ENCODE measurements around the gene FYN. TPM values are rescaled to one million over a fixed set of nuclear protein-coding genes. Genes with fewer than 3 reads are reported as not detected.

Gene FYN
- total and polyA plus RNA-seq, 10 of the 15 experiments (the other 5 are each of a cell fraction or from before 2014, with no cell fraction given), result 51.4 to 247 (median 138) TPM

DNA sequence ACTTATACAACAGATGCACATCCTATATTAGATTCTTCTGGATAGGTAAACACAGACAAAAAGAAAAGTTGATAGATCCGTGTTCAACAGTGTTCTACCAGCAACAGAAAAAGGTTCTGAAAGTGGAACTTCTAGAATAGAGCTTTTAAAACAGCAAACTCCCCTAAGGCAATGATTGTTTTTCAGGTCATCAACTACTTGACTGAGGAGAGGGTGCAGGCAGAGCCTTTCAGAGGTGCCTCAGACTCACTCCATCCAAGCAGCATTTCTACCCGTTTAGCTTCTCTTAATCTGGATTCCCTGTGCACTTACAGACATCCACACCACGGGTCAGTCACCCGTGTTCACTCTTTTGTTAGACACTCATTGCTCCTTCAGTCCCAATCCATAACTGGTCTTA, 28.9 kb downstream of the FYN start:
- SMC1A ChIA-PET (ENCODE audit: uncharacterized antibody, unreplicated experiment), result interaction anchor here (0.7 to 8.2 kb wide), 33 partner anchors 7 to 148 kb away, joined by 3 to 92 read pairs (median 7); partner anchors contain the start of gene FYN
- FAIRE-seq, result peak; percentile 90
- in situ Hi-C loops (cut with MboI) (loop anchor here (25.0 kb wide), 1 partner anchor 1793 kb away; no protein-coding TSS in a partner anchor), intact Hi-C loops (cut with micrococcal nuclease; ENCODE audit: unreplicated experiment) (loop anchor here (2.0 kb wide), 1 partner anchor 28 kb away; the partner anchor contains the start of gene FYN)
- peaks cover 61% of the 10 kb centered on the region for H3K4me1 ChIP-seq (ENCODE audit: control insufficient read depth, insufficient read depth, low read length)
- H2AFZ ChIP-seq (ENCODE audit: control insufficient read depth, low read depth, low read length), result no peak overlapping the region
- H3K4me3 ChIP-seq, result peak overlapping the region; percentile 45
- CTCF ChIA-PET, result interaction anchor here (0.7 to 4.6 kb wide), 13 partner anchors 9 to 134 kb away, joined by 3 to 36 read pairs (median 5); no protein-coding TSS in a partner anchor
- ATAC-seq, result peak; percentile 64
- no TSS peak for BruUV-seq (replicated peaks)
- no peaks in the 10 kb centered on the region for H4K20me1 ChIP-seq (ENCODE audit: control insufficient read depth, insufficient read depth)
- H3K27ac ChIP-seq (ENCODE audit: control insufficient read depth, insufficient read depth), result peak overlapping the region; percentile 72
- H3K4me2 ChIP-seq (ENCODE audit: control insufficient read depth, insufficient read depth), result peak overlapping the region; percentile 87
- peak overlapping the region; percentile 60 for H3K9ac ChIP-seq (ENCODE audit: control insufficient read depth, insufficient read depth, low read length)
- peaks cover 0 to 13% of the 10 kb centered on the region in 2 experiments; a peak in 2 of 4 replicates for H3K36me3 ChIP-seq (ENCODE audit: control insufficient read depth in 2 of 2, insufficient read depth in 2 of 2, low read length in 1 of 2)
- POLR2A ChIA-PET, result interaction anchor here (0.5 to 3.5 kb wide), 17 partner anchors 9 to 152 kb away, joined by 3 to 19 read pairs (median 4); partner anchors contain the start of gene FYN
- no peaks in the 10 kb centered on the region for H3K27me3 ChIP-seq (replicated peaks in 1 of 2; ENCODE audit: control insufficient read depth in 2 of 2, insufficient read depth in 2 of 2, low read length in 1 of 2)
- peaks cover 81% of the 10 kb centered on the region for H3K79me2 ChIP-seq (ENCODE audit: control insufficient read depth, insufficient read depth, low read length)
- no peak for DNase-seq (ENCODE audit: low read depth, low spot score)
- RAD21 ChIA-PET (ENCODE audit: unreplicated experiment), result interaction anchor here (1.0 to 5.1 kb wide), 24 partner anchors 11 to 199 kb away, joined by 3 to 58 read pairs (median 8); partner anchors contain the start of gene FYN
- no peaks in the 10 kb centered on the region for H3K9me3 ChIP-seq (replicated peaks; ENCODE audit: control insufficient read depth, insufficient read depth, low read length)
- 30% methylated on average over 4 of the region's 4 CpGs for WGBS (ENCODE audit: insufficient coverage, insufficient replicate concordance, low lambda C conversion rate, missing lambda C conversion rate)
- TF ChIP-seq, protein P1, sequence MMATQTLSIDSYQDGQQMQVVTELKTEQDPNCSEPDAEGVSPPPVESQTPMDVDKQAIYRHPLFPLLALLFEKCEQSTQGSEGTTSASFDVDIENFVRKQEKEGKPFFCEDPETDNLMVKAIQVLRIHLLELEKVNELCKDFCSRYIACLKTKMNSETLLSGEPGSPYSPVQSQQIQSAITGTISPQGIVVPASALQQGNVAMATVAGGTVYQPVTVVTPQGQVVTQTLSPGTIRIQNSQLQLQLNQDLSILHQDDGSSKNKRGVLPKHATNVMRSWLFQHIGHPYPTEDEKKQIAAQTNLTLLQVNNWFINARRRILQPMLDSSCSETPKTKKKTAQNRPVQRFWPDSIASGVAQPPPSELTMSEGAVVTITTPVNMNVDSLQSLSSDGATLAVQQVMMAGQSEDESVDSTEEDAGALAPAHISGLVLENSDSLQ (IDR thresholded peaks at IDR 0.05), result no peak
- TF ChIP-seq SPI1 (IDR thresholded peaks at IDR 0.05; ENCODE audit: borderline replicate concordance, insufficient read depth, low read depth, low read length) (no peak), SP1 (IDR thresholded peaks at IDR 0.05; ENCODE audit: low read depth, low read length) (no peak), RCOR1 (conservative IDR thresholded peaks at IDR 0.05; ENCODE audit: low read depth, low read length) (no peak), STAT3 (IDR thresholded peaks at IDR 0.05; ENCODE audit: low read depth, low read length) (no peak), RAD21 (IDR thresholded peaks at IDR 0.05; ENCODE audit: insufficient read depth, low read depth, low read length) (peak; percentile 21; the same call in 1 of the 2 replicates), RFX5 (IDR thresholded peaks at IDR 0.05; ENCODE audit: low read depth, low read length) (no peak), IKZF2 (IDR thresholded peaks at IDR 0.05) (no peak), SMC3 (IDR thresholded peaks at IDR 0.05; ENCODE audit: borderline replicate concordance, low read length) (0 out of 2 replicates have a peak, but pooled peaks have one; percentile 1), CBX5 (IDR thresholded peaks at IDR 0.05; ENCODE audit: low read depth) (0 out of 2 replicates have a peak, but pooled peaks have one; percentile 38), MEF2A (IDR thresholded peaks at IDR 0.05; ENCODE audit: insufficient read depth, low read depth, low read length) (no peak), NFXL1 (IDR thresholded peaks at IDR 0.05; ENCODE audit: borderline replicate concordance) (no peak), EZH2 (IDR thresholded peaks at IDR 0.05; ENCODE audit: borderline replicate concordance, control insufficient read depth, low read depth, low read length) (no peak)
- TF ChIP-seq, protein P2, sequence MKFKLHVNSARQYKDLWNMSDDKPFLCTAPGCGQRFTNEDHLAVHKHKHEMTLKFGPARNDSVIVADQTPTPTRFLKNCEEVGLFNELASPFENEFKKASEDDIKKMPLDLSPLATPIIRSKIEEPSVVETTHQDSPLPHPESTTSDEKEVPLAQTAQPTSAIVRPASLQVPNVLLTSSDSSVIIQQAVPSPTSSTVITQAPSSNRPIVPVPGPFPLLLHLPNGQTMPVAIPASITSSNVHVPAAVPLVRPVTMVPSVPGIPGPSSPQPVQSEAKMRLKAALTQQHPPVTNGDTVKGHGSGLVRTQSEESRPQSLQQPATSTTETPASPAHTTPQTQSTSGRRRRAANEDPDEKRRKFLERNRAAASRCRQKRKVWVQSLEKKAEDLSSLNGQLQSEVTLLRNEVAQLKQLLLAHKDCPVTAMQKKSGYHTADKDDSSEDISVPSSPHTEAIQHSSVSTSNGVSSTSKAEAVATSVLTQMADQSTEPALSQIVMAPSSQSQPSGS (IDR thresholded peaks at IDR 0.05; ENCODE audit: low read length), result peak; percentile 24; the same call in 1 of the 2 replicates
- TF ChIP-seq, protein P3, sequence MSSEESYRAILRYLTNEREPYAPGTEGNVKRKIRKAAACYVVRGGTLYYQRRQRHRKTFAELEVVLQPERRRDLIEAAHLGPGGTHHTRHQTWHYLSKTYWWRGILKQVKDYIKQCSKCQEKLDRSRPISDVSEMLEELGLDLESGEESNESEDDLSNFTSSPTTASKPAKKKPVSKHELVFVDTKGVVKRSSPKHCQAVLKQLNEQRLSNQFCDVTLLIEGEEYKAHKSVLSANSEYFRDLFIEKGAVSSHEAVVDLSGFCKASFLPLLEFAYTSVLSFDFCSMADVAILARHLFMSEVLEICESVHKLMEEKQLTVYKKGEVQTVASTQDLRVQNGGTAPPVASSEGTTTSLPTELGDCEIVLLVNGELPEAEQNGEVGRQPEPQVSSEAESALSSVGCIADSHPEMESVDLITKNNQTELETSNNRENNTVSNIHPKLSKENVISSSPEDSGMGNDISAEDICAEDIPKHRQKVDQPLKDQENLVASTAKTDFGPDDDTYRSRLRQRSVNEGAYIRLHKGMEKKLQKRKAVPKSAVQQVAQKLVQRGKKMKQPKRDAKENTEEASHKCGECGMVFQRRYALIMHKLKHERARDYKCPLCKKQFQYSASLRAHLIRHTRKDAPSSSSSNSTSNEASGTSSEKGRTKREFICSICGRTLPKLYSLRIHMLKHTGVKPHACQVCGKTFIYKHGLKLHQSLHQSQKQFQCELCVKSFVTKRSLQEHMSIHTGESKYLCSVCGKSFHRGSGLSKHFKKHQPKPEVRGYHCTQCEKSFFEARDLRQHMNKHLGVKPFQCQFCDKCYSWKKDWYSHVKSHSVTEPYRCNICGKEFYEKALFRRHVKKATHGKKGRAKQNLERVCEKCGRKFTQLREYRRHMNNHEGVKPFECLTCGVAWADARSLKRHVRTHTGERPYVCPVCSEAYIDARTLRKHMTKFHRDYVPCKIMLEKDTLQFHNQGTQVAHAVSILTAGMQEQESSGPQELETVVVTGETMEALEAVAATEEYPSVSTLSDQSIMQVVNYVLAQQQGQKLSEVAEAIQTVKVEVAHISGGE (CRISPR knock-in tag; IDR thresholded peaks at IDR 0.05), result no peak
